ENCODE measurements around the gene TOR1AIP2.
"Not testable (repeated sequence)": the region's sequence is repeated elsewhere in the genome, so short reads cannot be mapped to it uniquely, and the experiment has no call there.

TOR1AIP2 gene

DNA sequence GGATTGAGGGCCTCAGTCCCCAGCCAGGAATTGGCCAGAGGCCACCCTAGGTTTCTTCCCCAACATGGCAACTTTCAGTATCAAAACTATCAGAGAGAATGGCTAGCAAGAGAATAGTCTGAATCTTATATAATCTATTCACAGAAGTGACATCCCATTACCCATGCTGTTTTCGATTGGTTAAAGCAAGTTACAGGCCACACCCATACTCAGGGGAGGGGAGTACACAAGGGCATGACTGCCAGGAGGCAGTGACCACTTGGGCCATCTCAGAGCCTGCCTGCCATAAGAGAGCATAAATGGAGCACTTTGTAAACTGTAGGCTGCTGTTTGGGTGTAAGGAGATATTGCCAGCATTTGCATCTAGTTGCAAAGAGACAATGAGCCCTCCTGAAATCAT is 69.1 kb downstream of the TOR1AIP2 start:
- no peak overlapping the region for H3K4me3 ChIP-seq (ENCODE audit: low read depth, low read length)
- TF ChIP-seq, protein P1, sequence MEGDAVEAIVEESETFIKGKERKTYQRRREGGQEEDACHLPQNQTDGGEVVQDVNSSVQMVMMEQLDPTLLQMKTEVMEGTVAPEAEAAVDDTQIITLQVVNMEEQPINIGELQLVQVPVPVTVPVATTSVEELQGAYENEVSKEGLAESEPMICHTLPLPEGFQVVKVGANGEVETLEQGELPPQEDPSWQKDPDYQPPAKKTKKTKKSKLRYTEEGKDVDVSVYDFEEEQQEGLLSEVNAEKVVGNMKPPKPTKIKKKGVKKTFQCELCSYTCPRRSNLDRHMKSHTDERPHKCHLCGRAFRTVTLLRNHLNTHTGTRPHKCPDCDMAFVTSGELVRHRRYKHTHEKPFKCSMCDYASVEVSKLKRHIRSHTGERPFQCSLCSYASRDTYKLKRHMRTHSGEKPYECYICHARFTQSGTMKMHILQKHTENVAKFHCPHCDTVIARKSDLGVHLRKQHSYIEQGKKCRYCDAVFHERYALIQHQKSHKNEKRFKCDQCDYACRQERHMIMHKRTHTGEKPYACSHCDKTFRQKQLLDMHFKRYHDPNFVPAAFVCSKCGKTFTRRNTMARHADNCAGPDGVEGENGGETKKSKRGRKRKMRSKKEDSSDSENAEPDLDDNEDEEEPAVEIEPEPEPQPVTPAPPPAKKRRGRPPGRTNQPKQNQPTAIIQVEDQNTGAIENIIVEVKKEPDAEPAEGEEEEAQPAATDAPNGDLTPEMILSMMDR (IDR thresholded peaks at IDR 0.05; ENCODE audit: low read depth, low read length, missing control alignments) = no peak
- no peak for DNase-seq (ENCODE audit: low read depth)

DNA sequence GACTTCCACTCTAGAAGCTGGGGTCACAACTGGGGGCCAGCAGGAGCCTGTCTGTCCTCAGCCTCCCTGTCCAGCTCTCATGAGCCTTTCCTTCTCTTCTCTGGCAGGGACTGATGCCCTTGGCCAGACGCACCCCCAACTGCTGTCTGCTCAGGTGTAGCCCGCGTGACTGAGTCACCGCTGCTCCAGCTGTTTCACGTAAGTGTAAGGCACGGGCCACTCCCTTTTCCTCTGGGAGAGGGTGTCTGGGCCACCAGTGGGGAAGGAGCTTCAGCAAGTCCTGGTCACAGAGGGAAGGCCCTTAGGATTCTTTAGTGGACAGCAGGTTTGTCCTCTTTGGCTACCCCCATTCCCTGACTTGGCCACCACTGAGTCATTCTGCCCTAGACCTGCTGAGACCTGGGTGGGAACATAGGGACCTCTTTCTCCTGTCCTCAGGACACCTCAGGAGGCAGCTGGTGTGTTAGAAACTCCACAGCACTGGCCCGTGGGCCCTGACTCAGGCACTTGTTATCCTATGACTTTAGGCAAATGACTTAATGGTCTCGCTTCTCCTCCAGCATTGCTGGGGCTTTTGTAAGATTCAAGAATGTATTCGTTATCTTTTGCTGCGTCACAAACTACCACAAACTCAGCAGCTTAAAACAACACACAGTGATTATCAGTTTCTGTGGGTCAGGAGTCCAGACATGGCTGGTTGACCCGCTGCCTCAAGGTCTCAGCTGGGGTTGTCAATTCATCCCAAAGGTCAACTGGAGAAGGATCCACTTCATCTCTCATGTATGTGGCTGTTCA is 69.7 kb downstream of the TOR1AIP2 start:
- no peak overlapping the region for H3K4me3 ChIP-seq (ENCODE audit: low read depth, low read length)
- DNase-seq (ENCODE audit: low read depth) = no peak
- TF ChIP-seq, protein P1 (IDR thresholded peaks at IDR 0.05; ENCODE audit: low read depth, low read length, missing control alignments) = no peak

- no peak for DNase-seq (ENCODE audit: low read depth)
- TF ChIP-seq, protein P1 (IDR thresholded peaks at IDR 0.05; ENCODE audit: low read depth, low read length, missing control alignments) = no peak
- no peak overlapping the region for H3K4me3 ChIP-seq (ENCODE audit: low read depth, low read length)
Measured at GRCh38 chr1:179807291-179807690, 70.3 kb downstream of the TOR1AIP2 start.

DNA sequence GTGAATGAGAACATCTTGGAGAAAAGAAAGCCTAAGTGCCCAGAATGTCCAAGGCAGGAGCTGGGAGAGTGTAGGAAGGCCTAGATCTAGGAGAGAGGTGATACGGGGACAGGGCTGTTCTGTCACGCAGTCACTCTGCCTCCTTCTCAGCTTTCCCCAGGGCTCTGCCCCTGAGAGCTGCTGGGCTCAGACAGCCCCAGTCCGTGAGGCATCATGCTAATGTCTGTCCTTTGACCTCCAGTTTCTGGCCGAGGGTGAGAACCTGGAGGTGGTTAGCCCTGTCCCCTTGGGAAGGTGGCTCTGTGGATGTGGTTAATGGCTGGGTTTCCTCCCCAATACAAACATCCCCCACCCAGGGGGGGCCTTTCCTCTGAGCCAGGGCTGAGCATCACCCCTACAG is 71.3 kb downstream of the TOR1AIP2 start:
- H3K4me3 ChIP-seq (ENCODE audit: low read depth, low read length) = no peak overlapping the region
- TF ChIP-seq, protein P1 (IDR thresholded peaks at IDR 0.05; ENCODE audit: low read depth, low read length, missing control alignments) = no peak
- DNase-seq (ENCODE audit: low read depth) = no peak

DNA sequence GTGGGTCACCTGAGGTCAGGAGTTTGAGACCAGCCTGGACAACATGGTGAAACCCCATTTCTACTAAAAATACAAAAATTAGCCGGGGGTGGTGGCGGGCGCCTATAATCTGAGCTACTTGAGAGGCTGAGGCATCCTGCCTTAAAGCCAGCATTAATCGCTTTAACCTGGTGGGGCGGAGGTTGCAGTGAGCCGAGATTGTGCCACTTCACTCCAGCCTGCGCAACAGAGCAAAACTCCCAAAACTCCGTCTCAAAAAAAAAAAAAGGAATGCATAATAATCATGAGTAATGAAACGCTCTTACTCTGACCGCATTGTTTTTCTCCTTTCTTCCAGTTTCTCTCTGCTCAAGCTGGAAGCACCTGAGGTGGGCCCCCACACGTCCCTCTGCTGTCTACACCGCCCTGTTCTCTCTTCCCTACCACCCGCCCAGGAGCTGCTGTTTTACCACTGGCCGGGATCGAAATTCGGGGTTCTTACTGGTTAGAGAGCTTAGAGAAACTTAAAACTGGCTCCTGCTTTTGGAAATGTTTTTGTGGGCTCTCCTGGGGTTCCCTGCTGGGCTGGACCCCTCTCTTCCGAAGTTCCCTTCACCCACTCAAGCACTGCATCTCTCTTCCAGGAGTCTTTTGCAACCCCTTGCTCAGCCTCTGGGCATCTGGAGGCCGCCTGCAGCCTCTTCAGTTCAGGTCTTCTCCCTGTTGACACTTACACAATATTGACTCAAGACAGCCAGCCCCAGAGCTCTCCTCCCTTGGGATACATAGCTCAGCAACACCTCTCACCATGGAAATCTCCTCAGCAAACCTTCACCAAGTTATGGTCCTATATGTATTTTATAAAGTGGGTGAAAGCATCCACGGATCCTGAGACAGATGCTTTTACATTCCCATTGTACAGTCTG is 72.1 kb downstream of the TOR1AIP2 start:
- TF ChIP-seq, protein P1 (IDR thresholded peaks at IDR 0.05; ENCODE audit: low read depth, low read length, missing control alignments) = no peak
- DNase-seq (ENCODE audit: low read depth) = no peak
- no peak overlapping the region for H3K4me3 ChIP-seq (ENCODE audit: low read depth, low read length)

DNA sequence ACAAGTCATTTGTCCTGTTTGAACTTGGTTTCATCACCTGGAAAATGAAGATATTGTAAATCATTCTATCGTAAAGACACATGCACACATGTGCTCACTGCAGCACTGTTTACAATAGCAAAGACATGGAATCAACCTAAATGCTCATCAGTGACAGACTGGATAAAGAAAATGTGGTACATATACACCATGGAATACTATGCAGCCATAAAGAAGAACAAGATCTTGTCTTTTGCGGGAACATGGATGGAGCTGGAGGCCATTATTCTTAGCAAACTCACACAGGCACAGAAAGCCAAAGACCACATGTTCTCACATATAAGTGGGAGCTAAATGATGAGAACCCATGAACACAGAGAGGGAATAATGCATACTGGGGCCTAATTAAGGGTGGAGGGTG is 73.2 kb downstream of the TOR1AIP2 start:
- not testable (repeated sequence) for DNase-seq (ENCODE audit: low read depth); H3K4me3 ChIP-seq (ENCODE audit: low read depth, low read length)

DNA sequence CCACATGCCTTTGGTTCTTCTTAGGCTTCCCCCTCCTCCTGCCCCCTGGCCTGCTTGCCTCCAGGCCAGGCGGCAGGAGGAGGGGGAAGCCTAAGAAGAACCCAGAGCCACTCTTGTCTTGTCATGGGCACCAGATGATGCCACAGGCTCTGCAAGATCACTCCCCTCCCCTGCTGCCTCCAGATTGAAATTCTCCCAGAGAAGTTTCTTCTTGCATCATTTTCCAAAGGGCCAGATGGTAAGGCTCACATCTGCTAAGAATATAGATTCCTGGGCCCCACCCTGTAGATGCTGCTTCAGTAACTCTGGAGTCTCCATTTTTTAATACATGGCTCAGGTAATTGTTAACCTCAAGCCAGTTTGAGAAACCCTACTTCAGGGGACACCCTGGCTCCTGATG is 73.7 kb downstream of the TOR1AIP2 start:
- H3K4me3 ChIP-seq (ENCODE audit: low read depth, low read length) = no peak overlapping the region
- TF ChIP-seq, protein P1 (IDR thresholded peaks at IDR 0.05; ENCODE audit: low read depth, low read length, missing control alignments) = no peak
- DNase-seq (ENCODE audit: low read depth) = no peak
